A673 (cell line): ENCODE measurements around the gene ANO1. TPM values are rescaled to one million over a fixed set of nuclear protein-coding genes. Genes with fewer than 3 reads are reported as not detected.
A peak's percentile ranks its signal among the peaks of the same experiment; 100 is the strongest.

Experiments used
- BruUV-seq: library from RNA; stranded (reverse); fragments of 400-500 nt; replicated peaks from 2 replicates; lab custom pipeline; 2021; lab: Mats Ljungman, UMichigan
- CTCF ChIA-PET: fragments of 300-600 bp; sonication (Branson Sonifier 250); formaldehyde crosslinking; loops from one replicate; lab custom pipeline; 2022; ENCODE audit warnings: antibody characterized with exemption; lab: Charles Lee
- POLR2A ChIA-PET: fragments of 300-600 bp; sonication (Branson Sonifier 250); formaldehyde crosslinking; loops from one replicate; lab custom pipeline; 2022; ENCODE audit warnings: antibody characterized with exemption; ENCODE audit not compliant: low non-redundant PET; lab: Charles Lee
- DNase-seq: peaks from one replicate; pipeline ENCODE4 v3.0.0-alpha.2; 2015; ENCODE audit warnings: low spot score
- H3K27ac ChIP-seq: fragments of 200-600 bp; sonication (generic); 2 replicates; pipeline ENCODE4 v1.5.1; 2016; ENCODE audit warnings: mixed run types, low read depth, mild to moderate bottlenecking, mixed read lengths, antibody characterized with exemption, low read length; ENCODE audit not compliant: poor library complexity, severe bottlenecking
- H3K27me3 ChIP-seq: fragments of 200-600 bp; sonication (generic); replicated peaks from 2 replicates; pipeline ENCODE4 v1.6.1; 2017; ENCODE audit warnings: mixed run types, low read depth, mild to moderate bottlenecking, mixed read lengths, antibody characterized with exemption, low read length; ENCODE audit not compliant: insufficient read depth, poor library complexity
- H3K36me3 ChIP-seq: fragments of 200-600 bp; sonication (generic); 2 replicates; pipeline ENCODE4 v1.6.1; 2016; ENCODE audit warnings: mixed run types, mild to moderate bottlenecking, mixed read lengths, antibody characterized with exemption, low read length; ENCODE audit not compliant: insufficient read depth, poor library complexity, severe bottlenecking
- H3K4me1 ChIP-seq: fragments of 200-600 bp; sonication (generic); 2 replicates; pipeline ENCODE4 v1.6.1; 2017; ENCODE audit warnings: mixed run types, mild to moderate bottlenecking, mixed read lengths, antibody characterized with exemption, low read length; ENCODE audit not compliant: insufficient read depth, poor library complexity, severe bottlenecking
- H3K4me3 ChIP-seq: fragments of 200-600 bp; sonication (generic); 2 replicates; pipeline ENCODE4 v1.5.1; 2016; ENCODE audit warnings: low read depth, mixed run types, mild to moderate bottlenecking, mixed read lengths, low read length; ENCODE audit not compliant: poor library complexity, severe bottlenecking
- H3K9me3 ChIP-seq: fragments of 200-600 bp; sonication (generic); 2 replicates; pipeline ENCODE4 v1.6.1; 2016; ENCODE audit warnings: mixed run types, low read depth, mild to moderate bottlenecking, mixed read lengths, antibody characterized with exemption, low read length; ENCODE audit not compliant: poor library complexity, severe bottlenecking
- CTCF ChIP-seq: fragments of 300-800, 200-600 bp; sonication (generic); conservative IDR thresholded peaks from 2 replicates; pipeline ENCODE4 v1.5.1; 2017; ENCODE audit warnings: low read depth, mild to moderate bottlenecking, antibody characterized with exemption, low read length, moderate library complexity, mixed read lengths
- EZH2 ChIP-seq: fragments of 200-600 bp; sonication (generic); IDR thresholded peaks from 2 replicates; pipeline ENCODE4 v1.6.1; 2017; ENCODE audit warnings: borderline replicate concordance, low read depth, mild to moderate bottlenecking, mixed read lengths, antibody characterized with exemption, low read length; ENCODE audit not compliant: poor library complexity, severe bottlenecking
- intact Hi-C: fragments of 100-400 bp; cut with micrococcal nuclease; formaldehyde crosslinking; loops from one replicate; pipeline ENCODE4 v1.10.0; 2022; ENCODE audit not compliant: unreplicated experiment
- total RNA-seq: library from RNA; stranded (reverse); gene quantifications from 2 replicates; pipeline ENCODE4 v1.2.3, GENCODE V29; 2021

ANO1 gene
- total RNA-seq, 1 experiment from 2014 or later: 0.90 TPM

DNA sequence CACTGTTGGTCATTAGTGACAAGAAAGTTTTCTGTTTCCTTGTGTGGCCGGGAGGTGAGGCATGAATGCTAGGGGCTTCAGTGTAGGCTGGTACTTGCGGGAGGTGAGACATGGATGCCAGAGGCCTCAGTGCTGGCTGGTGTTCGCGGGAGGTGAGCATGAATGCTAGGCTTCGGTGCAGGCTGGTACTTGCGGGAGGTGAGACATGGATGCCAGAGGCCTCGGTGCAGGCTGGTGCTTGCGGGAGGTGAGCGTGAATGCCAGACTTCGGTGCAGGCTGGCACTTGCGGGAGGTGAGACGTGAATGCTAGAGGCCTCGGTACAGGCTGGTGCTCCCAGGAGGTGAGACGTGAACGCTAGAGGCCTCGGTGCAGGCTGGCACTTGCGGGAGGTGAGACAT is 48.4 kb downstream of the ANO1 start:
- POLR2A ChIA-PET: no interaction called here
- TF ChIP-seq EZH2 (no peak), CTCF (no peak)

GRCh38 chr11:70127653-70128434 is 49.7 kb downstream of the ANO1 start:
- BruUV-seq: no TSS peak
- Histone ChIP-seq H3K9me3 (no peaks in the 10 kb centered on the region), H3K27ac (no peak overlapping the region), H3K4me3 (no peak overlapping the region), H3K36me3 (no peaks in the 10 kb centered on the region), H3K27me3 (no peaks in the 10 kb centered on the region), H3K4me1 (peaks cover 16% of the 10 kb centered on the region)
- POLR2A ChIA-PET: interaction anchor here (0.7 kb wide), 1 partner anchor 44 kb away, joined by 6 read pairs; no protein-coding TSS in a partner anchor
- DNase-seq: no peak
- CTCF ChIA-PET: no interaction called here
- TF ChIP-seq EZH2: no peak
- no peak for TF ChIP-seq CTCF
- intact Hi-C loops: no loop called here

More for the DNA sequence above, 48.4 kb downstream of the ANO1 start:
- no peak for DNase-seq
- Histone ChIP-seq H3K4me3 (no peak overlapping the region), H3K36me3 (no peaks in the 10 kb centered on the region), H3K27ac (no peak overlapping the region), H3K27me3 (no peaks in the 10 kb centered on the region), H3K9me3 (no peaks in the 10 kb centered on the region), H3K4me1 (peaks cover 16% of the 10 kb centered on the region)
- CTCF ChIA-PET: no interaction called here
- BruUV-seq: no TSS peak
- intact Hi-C loops: no loop called here

DNA sequence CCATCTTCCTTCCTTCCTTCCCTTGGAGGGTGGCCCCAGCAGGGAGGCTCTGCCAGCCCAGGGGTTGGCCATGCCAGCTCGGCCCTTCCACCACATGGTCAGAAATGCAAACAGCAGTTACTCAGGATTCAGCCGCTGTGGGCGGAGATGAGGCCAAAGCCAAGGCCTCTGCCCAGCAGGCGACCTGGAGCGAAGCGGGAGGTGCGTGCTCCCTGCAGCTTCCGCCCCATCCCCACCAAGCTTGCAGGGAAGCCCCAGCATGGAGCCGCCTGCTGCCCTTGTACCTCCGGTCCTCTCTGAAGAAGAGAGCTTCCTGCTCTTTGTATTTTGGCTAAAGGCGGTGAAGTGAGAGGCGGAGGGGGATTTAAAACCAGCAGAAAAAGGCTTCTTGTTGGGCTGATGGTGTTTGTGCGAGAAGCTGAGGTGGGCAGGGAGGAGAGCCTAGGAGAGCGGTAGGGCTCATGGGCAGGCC is 50.4 kb downstream of the ANO1 start:
- DNase-seq: peak; percentile 53
- peak overlapping the region; percentile 35 for H3K27ac ChIP-seq
- intact Hi-C loops: no loop called here
- no peaks in the 10 kb centered on the region for H3K9me3 ChIP-seq
- no peaks in the 10 kb centered on the region for H3K36me3 ChIP-seq
- H3K27me3 ChIP-seq: no peaks in the 10 kb centered on the region
- ChIA-PET CTCF (no interaction called here), POLR2A (interaction anchor here (0.7 kb wide), 1 partner anchor 44 kb away, joined by 6 read pairs; no protein-coding TSS in a partner anchor)
- no peak for TF ChIP-seq EZH2
- 0 out of 2 replicates have a peak, but pooled peaks have one; percentile 13 for TF ChIP-seq CTCF
- BruUV-seq: no TSS peak
- peaks cover 16% of the 10 kb centered on the region for H3K4me1 ChIP-seq
- H3K4me3 ChIP-seq: no peak overlapping the region
